Measurements from ENCODE around the gene NDUFB8.

NDUFB8 gene

DNA sequence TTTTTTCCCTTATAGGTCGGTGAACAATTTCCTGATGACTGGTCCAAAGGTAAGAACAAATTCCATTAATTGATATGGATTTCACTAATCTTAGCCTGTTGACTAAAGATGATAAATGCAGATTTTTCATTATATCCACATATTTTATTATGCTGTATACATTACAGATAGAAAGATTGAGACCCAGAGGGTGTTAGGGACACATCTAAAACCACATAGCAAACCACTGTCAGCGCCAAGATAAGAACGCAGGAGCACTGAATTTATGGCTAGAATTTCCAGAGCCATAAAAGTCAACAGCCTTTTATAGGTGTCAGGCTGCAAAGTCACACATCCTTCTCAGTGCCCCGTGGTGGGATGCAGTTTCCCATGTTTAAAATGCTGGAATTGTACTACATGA, 50.6 kb downstream of the NDUFB8 start:
- no peak overlapping the region for H3K27ac ChIP-seq (ENCODE audit: insufficient read depth, low read depth, low read length, poor library complexity, severe bottlenecking)
- WGBS, 2 experiments = 72 to 80% methylated on average over 3 to 4 of the region's 4 CpGs
- no peaks in the 10 kb centered on the region for H3K9me3 ChIP-seq (ENCODE audit: control insufficient read depth, low read length)
- no peak overlapping the region for H3K4me3 ChIP-seq (ENCODE audit: insufficient read depth, low read depth, low read length)
- H3K27me3 ChIP-seq (ENCODE audit: control insufficient read depth, insufficient read depth, low read length, poor library complexity, severe bottlenecking) = peaks cover 85% of the 10 kb centered on the region
- peaks cover 22% of the 10 kb centered on the region for H3K4me1 ChIP-seq (ENCODE audit: control insufficient read depth, insufficient read depth, low read length)
- H3K36me3 ChIP-seq (ENCODE audit: control insufficient read depth, insufficient read depth, low read length) = no peaks in the 10 kb centered on the region

DNA sequence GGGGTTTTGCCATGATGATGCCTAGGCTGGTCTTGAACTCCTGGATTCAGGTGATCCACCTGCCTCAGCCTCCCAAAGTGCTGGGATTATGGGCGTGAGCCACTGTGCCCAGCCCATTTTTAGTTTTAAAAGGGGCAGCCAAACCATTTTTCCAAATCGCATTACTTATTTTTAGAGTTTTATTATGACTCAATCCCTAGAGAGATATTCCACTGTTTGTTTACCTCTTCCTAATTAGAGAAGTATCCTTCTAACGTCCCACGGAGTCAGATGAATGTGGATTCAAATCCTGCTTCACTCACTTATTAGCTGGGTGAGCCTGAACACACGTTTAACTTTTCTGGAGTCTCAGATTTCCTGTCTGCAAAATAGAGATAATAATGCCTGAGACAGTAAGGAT, 51.7 kb downstream of the NDUFB8 start:
- WGBS, 2 experiments = 68 to 74% methylated on average over 5 of the region's 5 CpGs
- no peaks in the 10 kb centered on the region for H3K36me3 ChIP-seq (ENCODE audit: control insufficient read depth, insufficient read depth, low read length)
- no peak overlapping the region for H3K27ac ChIP-seq (ENCODE audit: insufficient read depth, low read depth, low read length, poor library complexity, severe bottlenecking)
- no peak overlapping the region for H3K4me3 ChIP-seq (ENCODE audit: insufficient read depth, low read depth, low read length)
- H3K4me1 ChIP-seq (ENCODE audit: control insufficient read depth, insufficient read depth, low read length) = peaks cover 12% of the 10 kb centered on the region
- no peaks in the 10 kb centered on the region for H3K9me3 ChIP-seq (ENCODE audit: control insufficient read depth, low read length)
- H3K27me3 ChIP-seq (ENCODE audit: control insufficient read depth, insufficient read depth, low read length, poor library complexity, severe bottlenecking) = peaks cover 85% of the 10 kb centered on the region
